ENCODE data around the gene ENTREP1. TPM values are rescaled to one million over a fixed set of nuclear protein-coding genes. Genes with fewer than 3 reads are reported as not detected.

ENTREP1 gene
- polyA plus RNA-seq, 4 donors: 2.9 to 8.9 (median 3.7) TPM

DNA sequence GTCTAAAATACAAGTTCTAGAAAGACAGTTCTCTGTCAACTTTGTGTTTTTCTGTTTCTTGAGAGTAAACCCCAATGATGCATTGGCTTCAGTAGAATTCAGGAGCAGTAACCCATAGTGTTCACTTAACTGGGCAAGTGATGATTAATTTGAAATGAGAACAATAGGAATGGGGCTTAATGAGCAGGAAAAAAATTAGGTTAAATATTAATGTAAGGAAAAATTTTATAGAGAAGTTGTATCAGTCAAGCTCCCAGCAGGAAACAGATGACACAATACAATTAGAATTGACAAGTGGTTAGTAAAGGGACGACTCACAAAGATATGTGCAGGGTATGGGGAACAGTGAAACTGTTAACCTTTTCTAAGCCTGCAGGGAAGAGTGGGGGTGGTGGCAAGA, 38.2 kb downstream of the ENTREP1 start:
- DNase-seq (ENCODE audit: low read depth in 4 of 4, low spot score in 3 of 4): no peak

DNA sequence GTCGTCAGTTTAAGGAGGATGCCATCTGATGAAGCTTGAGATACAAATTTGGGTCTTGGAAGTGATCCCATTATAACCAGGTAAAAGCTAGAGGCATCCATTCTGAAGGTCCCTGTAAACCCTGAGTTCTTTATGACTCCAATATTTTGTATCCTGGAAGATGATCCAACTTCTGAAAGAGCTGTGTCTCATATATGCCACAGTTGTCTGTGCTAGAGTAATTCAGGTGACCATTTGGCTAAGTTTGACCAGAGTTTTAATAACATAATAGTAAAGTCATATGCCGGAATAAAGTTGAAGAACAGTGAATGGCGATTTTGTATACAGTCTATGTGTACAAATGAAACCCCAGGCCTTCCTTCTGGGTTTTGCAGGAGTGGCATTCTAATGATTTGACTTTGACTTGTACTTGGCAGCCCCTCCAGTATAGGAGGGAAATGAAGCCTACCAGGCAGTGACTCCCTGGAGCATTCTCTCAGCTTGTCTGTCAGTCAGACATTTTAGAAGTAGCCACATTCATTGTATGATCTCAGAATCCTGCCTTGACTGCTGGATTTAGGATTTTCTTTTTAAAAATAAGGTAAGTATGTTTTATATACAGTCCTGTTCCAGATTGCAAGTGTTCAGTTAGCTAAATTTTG, 39.6 kb downstream of the ENTREP1 start:
- DNase-seq (ENCODE audit: low read depth in 4 of 4, low spot score in 3 of 4): no peak

DNA sequence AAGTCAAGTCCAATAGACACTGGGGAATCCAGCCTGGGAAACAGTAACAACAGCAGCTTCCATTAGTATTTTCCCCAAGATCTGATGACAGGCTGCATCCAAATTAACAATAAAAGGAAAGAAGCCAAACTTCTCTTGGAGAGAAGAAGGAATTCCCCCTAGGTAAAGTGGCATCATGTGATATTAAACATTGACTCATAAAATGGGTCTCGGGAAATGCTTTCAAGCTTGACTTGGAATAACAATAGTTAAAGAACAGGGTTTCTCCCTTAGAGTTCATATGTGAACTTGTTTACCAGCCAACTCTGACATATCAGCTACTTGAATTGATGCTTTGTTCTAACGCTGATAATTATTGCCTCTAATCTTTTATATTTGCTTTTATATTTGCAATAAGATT, 45.4 kb downstream of the ENTREP1 start:
- no peak for DNase-seq (ENCODE audit: low read depth in 4 of 4, low spot score in 3 of 4)

- DNase-seq (ENCODE audit: low read depth in 4 of 4, low spot score in 3 of 4): no peak
Observed at GRCh38 chr9:69371001-69371400, 46.0 kb downstream of the ENTREP1 start.

DNA sequence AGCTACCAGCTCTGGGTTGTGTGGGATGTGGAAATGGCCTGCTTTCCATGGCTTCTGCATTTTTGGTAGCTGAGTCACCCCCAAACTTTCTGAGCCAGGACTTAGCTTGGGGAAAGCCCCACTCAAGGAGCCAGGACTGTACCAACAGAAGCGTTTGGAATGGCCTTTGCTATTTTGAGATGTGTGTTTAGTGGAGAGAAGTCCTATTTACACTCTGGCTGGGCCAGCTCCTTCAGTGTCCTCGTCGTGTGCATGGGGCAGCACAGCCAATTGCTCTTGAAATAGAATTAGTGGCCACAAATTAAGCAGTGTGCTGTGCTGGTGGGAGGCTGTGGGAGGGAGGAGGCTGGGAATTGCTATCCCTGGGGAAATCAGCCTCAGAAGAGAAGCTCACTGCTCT, 51.6 kb downstream of the ENTREP1 start:
- no peak for DNase-seq (ENCODE audit: low read depth in 4 of 4, low spot score in 3 of 4)

GRCh38 chr9:69377291-69377690, 52.3 kb downstream of the ENTREP1 start:
- DNase-seq (ENCODE audit: low read depth in 4 of 4, low spot score in 3 of 4): no peak

DNA sequence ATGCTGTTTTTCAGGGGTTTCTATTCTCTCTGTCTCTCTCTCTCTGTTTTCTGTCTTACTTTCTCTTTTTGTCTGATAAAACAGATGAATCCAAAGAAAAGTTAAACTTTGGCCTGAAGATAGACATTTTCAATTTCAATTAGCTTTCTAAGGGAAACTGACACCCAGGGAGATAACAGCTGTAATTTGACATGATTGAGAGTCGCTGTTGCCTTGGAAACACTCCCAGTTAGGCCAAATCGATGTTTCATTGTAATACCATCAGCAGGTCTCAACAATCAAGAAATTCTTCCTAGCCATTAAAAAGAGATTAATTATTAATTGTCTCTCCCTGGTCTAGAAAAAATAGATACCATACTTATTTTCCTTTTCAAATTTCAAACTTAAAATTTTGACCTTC, 53.0 kb downstream of the ENTREP1 start:
- DNase-seq (ENCODE audit: low read depth in 4 of 4, low spot score in 3 of 4): no peak

- no peak for DNase-seq (ENCODE audit: low read depth in 4 of 4, low spot score in 3 of 4)
Observed at GRCh38 chr9:69379270-69379982, 54.4 kb downstream of the ENTREP1 start.

- DNase-seq (ENCODE audit: low read depth in 4 of 4, low spot score in 3 of 4): no peak
Observed at GRCh38 chr9:69380301-69380700, 55.3 kb downstream of the ENTREP1 start.

DNA sequence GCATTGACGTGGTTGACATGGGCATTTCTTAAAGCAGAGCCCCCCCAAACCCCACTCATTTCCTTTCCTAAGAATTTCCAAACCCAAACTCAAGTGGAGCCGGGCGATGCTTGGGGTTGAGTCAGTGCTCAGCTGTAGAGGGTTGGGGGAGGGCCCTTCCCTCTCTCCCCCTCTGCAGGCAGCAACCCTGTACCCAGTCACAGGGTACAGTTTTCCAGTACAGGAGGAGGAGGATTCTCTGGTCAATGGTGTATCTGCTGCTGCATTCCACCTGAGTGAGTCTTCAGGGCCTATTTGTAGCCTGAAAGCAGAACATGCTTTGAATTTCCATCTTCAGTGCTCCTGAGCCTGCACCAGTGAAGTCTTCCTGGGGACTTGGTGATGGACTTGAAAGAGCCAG, 55.8 kb downstream of the ENTREP1 start:
- no peak for DNase-seq (ENCODE audit: low read depth in 4 of 4, low spot score in 3 of 4)

DNA sequence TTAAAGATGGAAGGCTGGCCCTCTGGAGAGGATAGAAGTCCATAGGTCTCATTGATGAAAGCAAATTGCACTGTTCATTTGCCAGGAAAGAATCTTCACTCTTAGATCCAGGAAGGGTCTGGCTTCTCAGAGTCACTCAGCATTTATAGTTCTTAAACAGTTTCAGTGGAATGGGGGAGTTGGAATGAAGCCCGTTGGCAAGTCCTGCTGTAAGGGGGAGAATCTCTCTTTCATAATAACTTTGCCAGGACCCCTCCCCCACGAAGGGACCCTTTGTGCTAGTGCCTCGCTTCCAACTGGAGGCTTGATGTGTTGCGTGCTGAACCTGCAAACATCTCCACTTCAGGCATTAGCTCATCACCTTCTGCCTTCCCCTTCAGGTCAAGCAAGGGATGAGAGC, 57.1 kb downstream of the ENTREP1 start:
- no peak for DNase-seq (ENCODE audit: low read depth in 4 of 4, low spot score in 3 of 4)

DNA sequence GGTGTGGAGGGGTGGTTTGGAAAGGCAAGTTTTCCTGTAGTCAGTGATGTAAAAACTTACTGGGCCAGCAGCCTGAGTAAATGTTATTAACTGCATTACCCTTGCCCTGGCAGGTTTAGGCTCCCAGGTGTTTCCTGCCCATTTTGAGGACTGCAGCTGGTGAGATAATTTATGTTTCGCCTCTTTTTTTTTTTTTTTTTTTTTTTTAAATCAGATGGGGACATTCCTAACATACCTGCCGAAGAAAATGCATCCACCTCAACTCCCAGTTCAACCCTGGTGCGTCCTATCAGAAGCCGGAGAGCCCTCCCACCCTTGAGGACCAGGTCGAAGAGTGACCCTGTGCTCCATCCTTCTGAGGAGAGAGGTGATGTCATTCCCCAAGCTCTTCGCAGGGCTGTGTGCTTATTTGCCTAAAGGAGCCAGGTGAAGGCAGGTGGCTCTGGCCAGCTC, 60.6 kb downstream of the ENTREP1 start:
- DNase-seq (ENCODE audit: low read depth in 4 of 4, low spot score in 3 of 4): peak in 1 of 4 donors; percentile 15

DNA sequence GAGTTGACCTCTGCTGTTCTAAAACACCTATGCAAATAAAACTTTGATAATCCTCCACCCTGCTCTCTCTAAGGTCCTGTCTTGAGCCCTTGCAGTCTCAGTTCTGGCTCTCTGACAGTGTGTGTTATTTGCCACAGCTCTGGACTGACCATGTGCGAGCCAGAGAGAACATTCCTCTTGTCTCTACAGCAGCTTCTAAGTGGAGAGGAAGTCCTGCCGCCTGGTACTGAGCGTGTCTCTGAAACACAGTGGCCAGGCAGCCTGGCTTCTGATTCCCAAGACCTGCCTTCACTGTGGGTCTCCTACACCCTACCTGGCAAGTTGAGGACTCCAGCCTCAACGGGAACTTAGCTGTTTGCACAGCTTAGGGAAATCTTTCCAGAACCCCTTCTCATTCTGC, 61.6 kb downstream of the ENTREP1 start:
- DNase-seq (ENCODE audit: low read depth in 4 of 4, low spot score in 3 of 4): no peak

DNA sequence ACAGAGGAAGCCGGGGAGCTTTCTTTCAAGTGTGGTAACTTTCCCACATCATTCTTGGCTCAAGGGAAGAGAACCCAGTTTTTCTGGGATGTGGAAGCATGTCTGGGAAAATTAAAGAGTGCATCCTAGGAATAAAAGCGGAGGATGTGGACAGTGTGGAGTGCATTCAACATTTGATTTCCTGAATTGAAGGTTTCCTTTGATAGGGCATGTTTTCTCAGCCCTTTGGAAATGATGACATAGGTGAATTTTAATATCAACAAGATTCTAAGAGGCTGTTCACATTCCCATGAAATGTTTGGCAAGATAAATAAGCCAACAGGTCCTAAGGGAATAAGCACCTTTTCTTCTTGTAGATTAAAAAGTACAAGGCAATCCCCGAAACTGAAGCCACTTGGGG, 63.6 kb downstream of the ENTREP1 start:
- no peak for DNase-seq (ENCODE audit: low read depth in 4 of 4, low spot score in 3 of 4)

DNA sequence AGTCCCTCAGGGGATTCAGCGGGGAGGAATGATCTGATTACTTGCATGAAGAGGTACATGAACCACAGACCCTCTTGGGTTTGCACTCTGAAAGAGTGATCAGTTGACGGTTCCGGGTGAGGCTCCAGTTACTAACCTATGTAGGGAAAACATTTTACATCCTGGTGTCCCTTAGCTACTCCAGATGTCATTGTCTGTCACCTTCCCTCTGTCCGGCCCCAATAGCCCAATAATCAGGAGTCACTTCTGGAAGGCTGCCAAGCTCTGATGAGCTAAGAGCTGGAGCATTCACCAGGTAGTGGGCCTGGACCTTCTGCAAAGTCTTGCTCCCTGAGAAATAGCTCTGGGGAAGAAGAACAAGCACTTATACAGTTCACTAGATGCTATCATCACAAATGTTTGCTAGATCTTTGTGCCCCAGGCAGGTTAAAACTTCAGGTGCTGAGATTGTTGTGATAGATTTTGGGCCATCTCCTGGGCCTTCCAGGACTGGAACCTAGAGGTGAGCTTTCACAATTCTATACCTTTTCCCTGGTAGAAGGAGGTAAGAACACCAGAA, 64.5 kb downstream of the ENTREP1 start:
- DNase-seq (ENCODE audit: low read depth in 4 of 4, low spot score in 3 of 4): no peak

DNA sequence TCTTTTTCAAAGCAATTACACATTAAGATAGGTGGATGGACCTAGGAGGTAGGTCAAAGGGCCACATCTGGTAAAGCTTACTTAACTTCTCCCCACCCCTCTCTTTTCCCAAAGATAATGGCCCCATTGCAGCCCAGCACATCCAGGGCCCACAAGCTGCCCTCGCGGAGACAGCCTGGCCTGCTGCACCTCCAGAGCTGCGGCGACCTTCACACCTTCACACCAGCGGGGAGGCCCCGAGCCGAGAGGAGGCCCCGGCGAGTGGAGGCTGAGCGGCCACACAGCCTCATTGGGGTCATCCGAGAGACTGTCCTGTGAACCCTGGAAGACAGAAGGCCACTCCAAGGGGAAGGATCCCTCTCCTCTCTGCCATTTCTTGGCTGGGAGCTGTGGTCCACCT, 66.5 kb downstream of the ENTREP1 start:
- DNase-seq (ENCODE audit: low read depth in 4 of 4, low spot score in 3 of 4): no peak

DNA sequence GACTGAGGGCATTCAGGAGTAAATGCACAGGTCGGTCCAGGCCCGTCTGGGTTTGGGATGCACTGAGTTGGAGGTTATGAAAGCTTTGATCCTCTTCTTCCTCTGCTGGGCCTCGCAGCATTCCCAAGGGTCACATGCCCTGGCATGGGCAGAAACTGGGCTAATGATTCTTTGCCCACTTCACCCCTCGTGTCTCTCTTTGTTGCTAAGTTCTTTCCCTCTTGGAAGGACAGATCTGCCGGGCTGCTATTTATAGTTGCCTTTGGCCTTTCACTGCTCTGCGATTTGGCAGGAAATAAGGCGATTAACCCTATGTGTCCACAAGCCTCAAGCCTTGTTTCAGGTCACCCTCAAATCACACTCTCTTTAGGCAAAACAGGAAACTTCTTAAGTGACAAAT, 66.9 kb downstream of the ENTREP1 start:
- no peak for DNase-seq (ENCODE audit: low read depth in 4 of 4, low spot score in 3 of 4)

- DNase-seq (ENCODE audit: low read depth in 4 of 4, low spot score in 3 of 4): no peak
Observed at GRCh38 chr9:69392826-69393225, 67.8 kb downstream of the ENTREP1 start.

DNA sequence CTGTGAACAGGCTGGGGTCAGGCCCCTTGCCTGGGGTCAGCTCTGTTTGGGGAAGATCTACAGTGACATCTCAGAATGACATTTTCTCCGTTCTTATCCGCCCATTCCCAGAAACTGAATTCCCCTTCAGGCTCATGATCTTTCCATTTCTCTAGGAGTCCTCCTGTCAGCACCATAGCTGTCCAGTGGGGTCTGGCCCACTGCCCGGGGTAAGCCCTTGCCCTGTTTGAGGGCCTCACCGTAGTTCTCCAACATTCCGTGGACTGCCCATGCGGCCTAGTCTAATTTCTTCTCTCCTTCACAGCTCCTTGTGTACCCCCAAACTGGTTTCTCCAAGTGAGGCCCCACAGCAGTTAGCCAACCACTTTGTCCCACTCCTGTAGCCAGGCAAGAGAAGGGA, 68.4 kb downstream of the ENTREP1 start:
- DNase-seq (ENCODE audit: low read depth in 4 of 4, low spot score in 3 of 4): no peak

- no peak for DNase-seq (ENCODE audit: low read depth in 4 of 4, low spot score in 3 of 4)
Observed at GRCh38 chr9:69395718-69396117, 70.7 kb downstream of the ENTREP1 start.

- DNase-seq (ENCODE audit: low read depth in 4 of 4, low spot score in 3 of 4): no peak
Observed at GRCh38 chr9:69396759-69397158, 71.7 kb downstream of the ENTREP1 start.
